Measurements from ENCODE around the gene XCL1.

The XCL1 gene

DNA sequence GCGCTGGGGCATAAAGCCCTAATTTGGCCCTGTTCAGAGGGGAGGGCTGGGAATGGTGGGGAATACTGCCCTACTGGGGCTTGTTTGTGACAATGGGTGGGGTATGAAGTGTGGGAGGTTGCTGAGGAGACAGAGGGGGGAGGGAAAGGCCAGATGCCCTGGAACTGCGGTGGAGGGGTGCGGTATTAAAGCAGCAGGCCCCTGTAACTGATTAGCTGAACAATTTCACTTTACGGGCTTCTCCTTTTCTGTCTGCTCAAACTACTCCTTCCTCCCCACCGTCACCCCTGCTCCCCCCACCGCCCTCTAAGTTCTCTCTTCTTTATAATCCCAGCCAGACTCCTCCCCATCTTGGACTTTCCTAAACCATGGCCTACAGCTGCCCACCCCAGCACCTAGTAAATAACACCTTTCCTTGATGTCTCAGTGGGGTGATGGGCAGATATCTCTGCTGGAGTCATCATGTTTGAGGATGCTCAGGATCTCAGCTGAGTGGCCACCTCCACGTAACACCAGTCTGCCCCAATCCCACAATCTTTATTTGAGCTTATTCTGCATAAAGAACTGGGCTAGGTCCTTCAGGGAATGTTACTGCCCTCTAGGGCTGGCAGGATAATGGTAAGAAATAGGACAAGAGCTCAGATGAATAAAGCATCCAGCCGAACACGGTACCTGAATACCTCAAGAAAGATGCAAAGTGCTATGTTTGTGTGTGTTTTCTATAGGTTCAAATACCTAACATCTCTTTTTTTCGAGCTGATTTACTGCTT is 33.5 kb downstream of the XCL1 start:
- no peak for DNase-seq (ENCODE audit: low spot score)
- TF ChIP-seq, protein P1, sequence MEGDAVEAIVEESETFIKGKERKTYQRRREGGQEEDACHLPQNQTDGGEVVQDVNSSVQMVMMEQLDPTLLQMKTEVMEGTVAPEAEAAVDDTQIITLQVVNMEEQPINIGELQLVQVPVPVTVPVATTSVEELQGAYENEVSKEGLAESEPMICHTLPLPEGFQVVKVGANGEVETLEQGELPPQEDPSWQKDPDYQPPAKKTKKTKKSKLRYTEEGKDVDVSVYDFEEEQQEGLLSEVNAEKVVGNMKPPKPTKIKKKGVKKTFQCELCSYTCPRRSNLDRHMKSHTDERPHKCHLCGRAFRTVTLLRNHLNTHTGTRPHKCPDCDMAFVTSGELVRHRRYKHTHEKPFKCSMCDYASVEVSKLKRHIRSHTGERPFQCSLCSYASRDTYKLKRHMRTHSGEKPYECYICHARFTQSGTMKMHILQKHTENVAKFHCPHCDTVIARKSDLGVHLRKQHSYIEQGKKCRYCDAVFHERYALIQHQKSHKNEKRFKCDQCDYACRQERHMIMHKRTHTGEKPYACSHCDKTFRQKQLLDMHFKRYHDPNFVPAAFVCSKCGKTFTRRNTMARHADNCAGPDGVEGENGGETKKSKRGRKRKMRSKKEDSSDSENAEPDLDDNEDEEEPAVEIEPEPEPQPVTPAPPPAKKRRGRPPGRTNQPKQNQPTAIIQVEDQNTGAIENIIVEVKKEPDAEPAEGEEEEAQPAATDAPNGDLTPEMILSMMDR (IDR thresholded peaks at IDR 0.05; ENCODE audit: extremely low read depth, missing control alignments): no peak

DNA sequence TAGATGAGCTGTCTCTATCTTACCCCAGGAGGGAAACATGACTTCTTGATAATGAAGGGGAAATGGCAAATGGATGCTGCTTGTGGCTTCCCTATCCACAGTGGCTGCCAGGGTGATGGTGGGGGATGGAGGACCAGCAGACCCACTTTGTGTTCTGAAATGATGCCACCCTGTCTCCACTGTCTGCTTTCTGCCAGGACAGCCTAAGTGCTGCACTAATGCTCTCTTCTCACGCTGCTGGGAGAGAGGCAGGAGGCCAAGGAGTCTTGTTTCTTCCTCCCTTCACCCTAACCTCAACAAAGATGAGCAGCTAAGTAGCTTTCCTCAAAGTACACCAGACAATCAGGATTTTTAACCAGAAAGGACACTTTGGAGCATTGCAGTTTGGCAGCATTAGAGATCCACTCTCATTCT is 36.6 kb downstream of the XCL1 start:
- TF ChIP-seq, protein P1 (IDR thresholded peaks at IDR 0.05; ENCODE audit: extremely low read depth, missing control alignments): no peak
- no peak for DNase-seq (ENCODE audit: low spot score)

GRCh38 chr1:168613691-168614231 is 37.4 kb downstream of the XCL1 start:
- TF ChIP-seq, protein P1 (IDR thresholded peaks at IDR 0.05; ENCODE audit: extremely low read depth, missing control alignments): no peak
- DNase-seq (ENCODE audit: low spot score): no peak

DNA sequence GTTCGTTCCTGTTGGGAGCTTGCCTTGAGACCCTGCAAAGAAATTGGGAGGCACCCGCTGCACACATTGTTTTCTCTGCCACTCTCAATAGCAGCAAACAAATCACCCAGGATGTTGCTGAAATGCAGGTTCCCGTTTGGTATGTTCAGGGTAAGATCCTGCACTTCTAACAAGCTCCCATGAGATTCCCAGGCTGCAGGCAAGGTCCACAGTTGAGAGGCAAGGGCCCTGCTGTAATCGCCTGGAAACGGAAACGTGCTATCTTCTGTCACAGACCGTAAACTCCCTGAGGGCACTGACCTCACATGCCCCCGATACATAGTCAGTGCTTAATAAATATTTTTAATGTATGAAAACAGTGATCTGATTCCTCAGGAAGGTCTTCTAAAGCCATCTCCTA is 37.8 kb downstream of the XCL1 start:
- TF ChIP-seq, protein P1 (IDR thresholded peaks at IDR 0.05; ENCODE audit: extremely low read depth, missing control alignments): no peak
- DNase-seq (ENCODE audit: low spot score): no peak

DNA sequence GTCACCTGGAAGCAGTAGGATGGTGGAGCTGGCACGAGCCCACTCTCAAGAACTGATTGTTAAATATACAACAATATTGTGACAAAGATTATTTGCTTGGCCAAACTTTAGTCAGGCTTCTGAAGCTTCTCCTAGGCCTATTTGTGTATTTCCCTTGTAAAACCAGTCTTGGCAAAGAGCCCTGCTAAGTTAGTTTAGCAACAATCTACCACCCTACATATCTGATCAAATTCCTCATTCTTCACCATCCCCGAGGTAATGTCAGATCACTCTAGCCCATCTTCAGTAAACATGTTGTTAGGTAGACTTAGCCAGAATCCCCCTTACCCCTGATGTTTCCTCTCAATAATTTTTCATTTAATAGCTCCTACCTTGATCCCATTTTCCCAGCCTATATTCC is 39.6 kb downstream of the XCL1 start:
- no peak for DNase-seq (ENCODE audit: low spot score)
- TF ChIP-seq, protein P1 (IDR thresholded peaks at IDR 0.05; ENCODE audit: extremely low read depth, missing control alignments): no peak

- TF ChIP-seq, protein P1 (IDR thresholded peaks at IDR 0.05; ENCODE audit: extremely low read depth, missing control alignments): no peak
- no peak for DNase-seq (ENCODE audit: low spot score)
Observed at GRCh38 chr1:168617974-168618750, 41.8 kb downstream of the XCL1 start.

DNA sequence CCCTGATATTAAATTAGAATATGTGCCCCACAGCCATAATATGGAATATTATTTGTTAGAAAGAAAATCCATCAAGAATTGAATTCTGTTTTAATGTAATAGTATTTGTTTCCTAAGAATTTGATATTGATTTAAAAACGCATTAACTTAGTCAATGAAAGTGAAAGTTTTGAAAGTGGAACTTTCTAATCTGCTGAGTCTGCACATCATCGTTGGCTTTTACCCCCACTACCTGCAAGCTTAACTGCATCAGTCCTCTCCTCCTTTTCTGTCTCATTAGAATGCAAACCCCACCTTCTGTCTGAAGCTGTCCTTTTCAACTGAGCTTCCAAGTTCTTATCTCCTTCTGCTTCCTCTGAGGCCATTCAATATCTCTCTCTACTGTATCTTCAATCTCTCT is 42.5 kb downstream of the XCL1 start:
- DNase-seq (ENCODE audit: low spot score): no peak
- TF ChIP-seq, protein P1 (IDR thresholded peaks at IDR 0.05; ENCODE audit: extremely low read depth, missing control alignments): no peak

Measured in GM20000 (cell line).